ENCODE measurements around the gene PTGFRN.

- TF ChIP-seq SNAI2 (CRISPR knock-in tag; IDR thresholded peaks at IDR 0.05), result no peak
- TF ChIP-seq ZNF8 (CRISPR knock-in tag; IDR thresholded peaks at IDR 0.05), result no peak
These were observed 91.7 kb downstream of the PTGFRN start, which contains the start of gene CD101 for GRCh38 chr1:117001254-117001927.
